Measurements from ENCODE around the gene MOCS1. TPM values are rescaled to one million over a fixed set of nuclear protein-coding genes. Genes with fewer than 3 reads are reported as not detected.

MOCS1 gene
- polyA plus RNA-seq, 3 donors from 2014 or later = 0.39 to 0.93 (median 0.59) TPM

Other genes with a start within 250 kb of the MOCS1 start
- gene KIF6, start 209.1 kb downstream of the MOCS1 start, polyA plus RNA-seq = not detected
- gene DAAM2, start 142.1 kb downstream of the MOCS1 start, polyA plus RNA-seq = not detected